Effector memory CD4-positive, alpha-beta T cell (primary cell): ENCODE measurements around the gene RAB40C.
A peak's percentile ranks its signal among the peaks of the same experiment; 100 is the strongest.
"Not testable (repeated sequence)": the region's sequence is repeated elsewhere in the genome, so short reads cannot be mapped to it uniquely, and the experiment has no call there.

Source experiments
- DNase-seq, 3 donors: peaks; one replicate each; pipeline ENCODE4 v3.0.0-alpha.2; 2020
- H3K27ac ChIP-seq: 2 replicates; pipeline ENCODE4 v1.7.0; 2013; ENCODE audit warnings: mild to moderate bottlenecking, low read length, moderate library complexity; ENCODE audit not compliant: insufficient read depth, poor library complexity, severe bottlenecking
- H3K27me3 ChIP-seq: replicated peaks from 2 replicates; pipeline ENCODE4 v1.7.0; 2013; ENCODE audit warnings: mild to moderate bottlenecking, low read length; ENCODE audit not compliant: insufficient read depth, control insufficient read depth, poor library complexity, severe bottlenecking
- H3K36me3 ChIP-seq: 2 replicates; pipeline ENCODE4 v1.7.0; 2013; ENCODE audit warnings: mild to moderate bottlenecking, low read length, moderate library complexity; ENCODE audit not compliant: control insufficient read depth, insufficient read depth
- H3K4me1 ChIP-seq: 2 replicates; pipeline ENCODE4 v1.7.0; 2013; ENCODE audit warnings: low read length, mild to moderate bottlenecking; ENCODE audit not compliant: control insufficient read depth, insufficient read depth, poor library complexity, severe bottlenecking
- H3K4me3 ChIP-seq: 2 replicates; pipeline ENCODE4 v1.7.0; 2013; ENCODE audit warnings: low read length, low read depth, mild to moderate bottlenecking; ENCODE audit not compliant: insufficient read depth, poor library complexity, severe bottlenecking
- H3K9me3 ChIP-seq: 2 replicates; pipeline ENCODE4 v1.7.0; 2013; ENCODE audit warnings: mild to moderate bottlenecking, low read length, moderate library complexity; ENCODE audit not compliant: control insufficient read depth

The RAB40C gene

GRCh38 chr16:591231-591630 lies 1.4 kb downstream of the RAB40C start:
- no peak overlapping the region for H3K4me3 ChIP-seq
- peak overlapping the region; percentile 47 for H3K27ac ChIP-seq
- peaks cover 19% of the 10 kb centered on the region for H3K4me1 ChIP-seq
- no peaks in the 10 kb centered on the region for H3K36me3 ChIP-seq
- DNase-seq = no peak
- H3K9me3 ChIP-seq = no peaks in the 10 kb centered on the region
- H3K27me3 ChIP-seq = no peaks in the 10 kb centered on the region

- DNase-seq = no peak
- H3K27me3 ChIP-seq = no peaks in the 10 kb centered on the region
- no peak overlapping the region for H3K4me3 ChIP-seq
- no peak overlapping the region for H3K27ac ChIP-seq
- H3K9me3 ChIP-seq = no peaks in the 10 kb centered on the region
- H3K36me3 ChIP-seq = no peaks in the 10 kb centered on the region
- peaks cover 19% of the 10 kb centered on the region for H3K4me1 ChIP-seq
Observed at GRCh38 chr16:591892-592517, 2.1 kb downstream of the RAB40C start.

- Histone ChIP-seq H3K36me3 (no peaks in the 10 kb centered on the region), H3K4me1 (peaks cover 19% of the 10 kb centered on the region), H3K9me3 (no peaks in the 10 kb centered on the region), H3K27me3 (no peaks in the 10 kb centered on the region), H3K27ac (no peak overlapping the region), H3K4me3 (no peak overlapping the region)
- DNase-seq = no peak
Observed at GRCh38 chr16:592518-593306, 2.8 kb downstream of the RAB40C start.

GRCh38 chr16:593406-593805 lies 3.5 kb downstream of the RAB40C start:
- no peak for DNase-seq
- Histone ChIP-seq H3K4me3 (no peak overlapping the region), H3K9me3 (no peaks in the 10 kb centered on the region), H3K4me1 (peaks cover 16% of the 10 kb centered on the region), H3K36me3 (no peaks in the 10 kb centered on the region), H3K27me3 (no peaks in the 10 kb centered on the region), H3K27ac (no peak overlapping the region)

GRCh38 chr16:593807-594206 lies 3.9 kb downstream of the RAB40C start:
- no peak for DNase-seq
- no peak overlapping the region for H3K4me3 ChIP-seq
- H3K4me1 ChIP-seq = peaks cover 14% of the 10 kb centered on the region
- H3K27ac ChIP-seq = no peak overlapping the region
- H3K36me3 ChIP-seq = peaks cover under 1% of the 10 kb centered on the region
- no peaks in the 10 kb centered on the region for H3K9me3 ChIP-seq
- H3K27me3 ChIP-seq = no peaks in the 10 kb centered on the region

- H3K36me3 ChIP-seq = peaks cover 7% of the 10 kb centered on the region
- H3K4me1 ChIP-seq = peaks cover 14% of the 10 kb centered on the region
- H3K9me3 ChIP-seq = no peaks in the 10 kb centered on the region
- no peak for DNase-seq
- no peak overlapping the region for H3K27ac ChIP-seq
- no peaks in the 10 kb centered on the region for H3K27me3 ChIP-seq
- H3K4me3 ChIP-seq = no peak overlapping the region
Observed at GRCh38 chr16:595094-595528, 5.2 kb downstream of the RAB40C start.

GRCh38 chr16:595942-596735 lies 6.3 kb downstream of the RAB40C start:
- Histone ChIP-seq H3K9me3 (no peaks in the 10 kb centered on the region), H3K36me3 (peaks cover 7% of the 10 kb centered on the region), H3K27me3 (no peaks in the 10 kb centered on the region), H3K27ac (no peak overlapping the region), H3K4me3 (no peak overlapping the region), H3K4me1 (peaks cover 5% of the 10 kb centered on the region)
- DNase-seq = no peak

GRCh38 chr16:596736-597060 lies 6.8 kb downstream of the RAB40C start:
- Histone ChIP-seq H3K27ac (no peak overlapping the region), H3K27me3 (no peaks in the 10 kb centered on the region), H3K36me3 (peaks cover 7% of the 10 kb centered on the region), H3K4me3 (no peak overlapping the region), H3K9me3 (no peaks in the 10 kb centered on the region), H3K4me1 (peaks cover 2% of the 10 kb centered on the region)
- no peak for DNase-seq

GRCh38 chr16:597655-598054 lies 7.8 kb downstream of the RAB40C start:
- H3K36me3 ChIP-seq, H3K27me3 ChIP-seq, DNase-seq, H3K4me1 ChIP-seq, H3K27ac ChIP-seq, H3K4me3 ChIP-seq, H3K9me3 ChIP-seq: not testable (repeated sequence)
